HFF-Myc (cell line): ENCODE data around the gene MAPK12.

ENCODE experiments used
- DNase-seq: peaks from one replicate; pipeline ENCODE4 v3.0.0-alpha.2; 2011; ENCODE audit warnings: low read depth; ENCODE audit errors: extremely low read depth
- H3K4me3 ChIP-seq: replicated peaks from 2 replicates; pipeline ENCODE4 v1.5.1; 2011; ENCODE audit warnings: low read depth, mild to moderate bottlenecking, control low read depth, low read length
- CTCF ChIP-seq: IDR thresholded peaks from 2 replicates; pipeline ENCODE4 v1.5.1; 2012; ENCODE audit warnings: mild to moderate bottlenecking, low read depth, low read length, control low read depth; ENCODE audit errors: missing control alignments

Gene MAPK12

GRCh38 chr22:50286275-50286674, 24.8 kb upstream of the MAPK12 start:
- DNase-seq = no peak
- TF ChIP-seq CTCF = no peak
- no peak overlapping the region for H3K4me3 ChIP-seq

- DNase-seq = no peak
- TF ChIP-seq CTCF = no peak
- H3K4me3 ChIP-seq = no peak overlapping the region
Observed at GRCh38 chr22:50285568-50286229, 24.2 kb upstream of the MAPK12 start.

- TF ChIP-seq CTCF = no peak
- no peak for DNase-seq
- no peak overlapping the region for H3K4me3 ChIP-seq
Observed at GRCh38 chr22:50284479-50284878, 23.0 kb upstream of the MAPK12 start.

- H3K4me3 ChIP-seq = no peak overlapping the region
- TF ChIP-seq CTCF = no peak
Observed at GRCh38 chr22:50283821-50284220, 22.3 kb upstream of the MAPK12 start.

GRCh38 chr22:50282361-50283155, 21.1 kb upstream of the MAPK12 start:
- TF ChIP-seq CTCF = no peak
- no peak overlapping the region for H3K4me3 ChIP-seq
- DNase-seq = no peak

More at GRCh38 chr22:50283821-50284220, 22.3 kb upstream of the MAPK12 start:
- no peak for DNase-seq

- no peak for TF ChIP-seq CTCF
- no peak for DNase-seq
- H3K4me3 ChIP-seq = no peak overlapping the region
Observed at GRCh38 chr22:50281957-50282356, 20.5 kb upstream of the MAPK12 start.

- no peak for TF ChIP-seq CTCF
- no peak for DNase-seq
Observed at GRCh38 chr22:50281384-50281760, 19.9 kb upstream of the MAPK12 start.

More at GRCh38 chr22:50281384-50281760, 19.9 kb upstream of the MAPK12 start:
- H3K4me3 ChIP-seq = no peak overlapping the region
